ENCODE measurements around the gene GALM. TPM values are rescaled to one million over a fixed set of nuclear protein-coding genes. Genes with fewer than 3 reads are reported as not detected.

Gene GALM
- polyA plus RNA-seq, 2 of the 4 experiments (the other 2 are of a cell fraction), result 33.4 to 34.2 TPM

- no peak for TF ChIP-seq USF2 (IDR thresholded peaks at IDR 0.05)
- TF ChIP-seq HOXA7 (CRISPR knock-in tag; IDR thresholded peaks at IDR 0.05), result no peak
- TF ChIP-seq CHD2 (IDR thresholded peaks at IDR 0.05; ENCODE audit: low read length, partially characterized antibody), result no peak
- TF ChIP-seq, protein P1, sequence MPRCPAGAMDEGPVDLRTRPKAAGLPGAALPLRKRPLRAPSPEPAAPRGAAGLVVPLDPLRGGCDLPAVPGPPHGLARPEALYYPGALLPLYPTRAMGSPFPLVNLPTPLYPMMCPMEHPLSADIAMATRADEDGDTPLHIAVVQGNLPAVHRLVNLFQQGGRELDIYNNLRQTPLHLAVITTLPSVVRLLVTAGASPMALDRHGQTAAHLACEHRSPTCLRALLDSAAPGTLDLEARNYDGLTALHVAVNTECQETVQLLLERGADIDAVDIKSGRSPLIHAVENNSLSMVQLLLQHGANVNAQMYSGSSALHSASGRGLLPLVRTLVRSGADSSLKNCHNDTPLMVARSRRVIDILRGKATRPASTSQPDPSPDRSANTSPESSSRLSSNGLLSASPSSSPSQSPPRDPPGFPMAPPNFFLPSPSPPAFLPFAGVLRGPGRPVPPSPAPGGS (IDR thresholded peaks at IDR 0.05), result no peak
- TF ChIP-seq, protein P2, sequence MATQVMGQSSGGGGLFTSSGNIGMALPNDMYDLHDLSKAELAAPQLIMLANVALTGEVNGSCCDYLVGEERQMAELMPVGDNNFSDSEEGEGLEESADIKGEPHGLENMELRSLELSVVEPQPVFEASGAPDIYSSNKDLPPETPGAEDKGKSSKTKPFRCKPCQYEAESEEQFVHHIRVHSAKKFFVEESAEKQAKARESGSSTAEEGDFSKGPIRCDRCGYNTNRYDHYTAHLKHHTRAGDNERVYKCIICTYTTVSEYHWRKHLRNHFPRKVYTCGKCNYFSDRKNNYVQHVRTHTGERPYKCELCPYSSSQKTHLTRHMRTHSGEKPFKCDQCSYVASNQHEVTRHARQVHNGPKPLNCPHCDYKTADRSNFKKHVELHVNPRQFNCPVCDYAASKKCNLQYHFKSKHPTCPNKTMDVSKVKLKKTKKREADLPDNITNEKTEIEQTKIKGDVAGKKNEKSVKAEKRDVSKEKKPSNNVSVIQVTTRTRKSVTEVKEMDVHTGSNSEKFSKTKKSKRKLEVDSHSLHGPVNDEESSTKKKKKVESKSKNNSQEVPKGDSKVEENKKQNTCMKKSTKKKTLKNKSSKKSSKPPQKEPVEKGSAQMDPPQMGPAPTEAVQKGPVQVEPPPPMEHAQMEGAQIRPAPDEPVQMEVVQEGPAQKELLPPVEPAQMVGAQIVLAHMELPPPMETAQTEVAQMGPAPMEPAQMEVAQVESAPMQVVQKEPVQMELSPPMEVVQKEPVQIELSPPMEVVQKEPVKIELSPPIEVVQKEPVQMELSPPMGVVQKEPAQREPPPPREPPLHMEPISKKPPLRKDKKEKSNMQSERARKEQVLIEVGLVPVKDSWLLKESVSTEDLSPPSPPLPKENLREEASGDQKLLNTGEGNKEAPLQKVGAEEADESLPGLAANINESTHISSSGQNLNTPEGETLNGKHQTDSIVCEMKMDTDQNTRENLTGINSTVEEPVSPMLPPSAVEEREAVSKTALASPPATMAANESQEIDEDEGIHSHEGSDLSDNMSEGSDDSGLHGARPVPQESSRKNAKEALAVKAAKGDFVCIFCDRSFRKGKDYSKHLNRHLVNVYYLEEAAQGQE (IDR thresholded peaks at IDR 0.05), result no peak
- no peak for TF ChIP-seq ZFP36 (IDR thresholded peaks at IDR 0.05; ENCODE audit: borderline replicate concordance, partially characterized antibody)
- TF ChIP-seq POLR2A (IDR thresholded peaks at IDR 0.05; ENCODE audit: low read length), result no peak
- no peak for TF ChIP-seq ATOH8 (CRISPR knock-in tag; IDR thresholded peaks at IDR 0.05; ENCODE audit: low read depth)
- TF ChIP-seq HMGXB4 (CRISPR knock-in tag; IDR thresholded peaks at IDR 0.05; ENCODE audit: borderline replicate concordance), result no peak
- TF ChIP-seq GATA3 (IDR thresholded peaks at IDR 0.05; ENCODE audit: borderline replicate concordance), result no peak
- TF ChIP-seq ZNF302 (CRISPR knock-in tag; IDR thresholded peaks at IDR 0.05), result no peak
- TF ChIP-seq HOXB13 (CRISPR knock-in tag; IDR thresholded peaks at IDR 0.05; ENCODE audit: low read depth), result no peak
- TF ChIP-seq FOXS1 (CRISPR knock-in tag; IDR thresholded peaks at IDR 0.05), result no peak
- no peak for TF ChIP-seq RARB (CRISPR knock-in tag; IDR thresholded peaks at IDR 0.05)
- no peak for TF ChIP-seq ZSCAN20 (CRISPR knock-in tag; IDR thresholded peaks at IDR 0.05)
- TF ChIP-seq JUNB (IDR thresholded peaks at IDR 0.05), result no peak
- no peak for TF ChIP-seq EP300 (IDR thresholded peaks at IDR 0.05)
- no peak for TF ChIP-seq TP53 (CRISPR knock-in tag; IDR thresholded peaks at IDR 0.05)
- Histone ChIP-seq H3K4me1 (no peaks in the 10 kb centered on the region), H3K4me2 (no peak overlapping the region), H3K4me3 (no peak overlapping the region), H3K9me3 (no peaks in the 10 kb centered on the region), H3K27ac (no peak overlapping the region)
- POLR2A ChIA-PET, result interaction anchor here (8.7 kb wide), 1 partner anchor 12 kb away, joined by 72 read pairs; the partner anchor contains the start of gene SRSF7
- ATAC-seq, result no peak
- FAIRE-seq, result no peak
- CTCF ChIA-PET, result no interaction called here
- no peak for DNase-seq (ENCODE audit: low read depth in 1 of 2, low spot score in 1 of 2)
- WGBS (ENCODE audit: missing lambda C conversion rate), result 53% methylated on average over 2 of the region's 2 CpGs
Observed at GRCh38 chr2:38763228-38763627, 97.3 kb downstream of the GALM start.

- ATAC-seq (no peak), FAIRE-seq (no peak), DNase-seq (ENCODE audit: low read depth in 1 of 2, low spot score in 1 of 2) (no peak)
- H3K9me3 ChIP-seq, result no peaks in the 10 kb centered on the region
- no peak overlapping the region for H3K4me2 ChIP-seq
- H3K27ac ChIP-seq, result no peak overlapping the region
- ChIA-PET CTCF (no interaction called here), POLR2A (interaction anchor here (8.7 kb wide), 1 partner anchor 12 kb away, joined by 72 read pairs; the partner anchor contains the start of gene SRSF7)
- WGBS (ENCODE audit: missing lambda C conversion rate), result 88% methylated on average over 4 of the region's 4 CpGs
- TF ChIP-seq RFX5 (IDR thresholded peaks at IDR 0.05) (no peak), ZC3H11A (IDR thresholded peaks at IDR 0.05) (no peak), MAZ (IDR thresholded peaks at IDR 0.05; ENCODE audit: borderline replicate concordance, low read depth, low read length) (no peak), ZSCAN20 (CRISPR knock-in tag; IDR thresholded peaks at IDR 0.05) (no peak), MAFK (IDR thresholded peaks at IDR 0.05; ENCODE audit: partially characterized antibody) (no peak), ZNF302 (CRISPR knock-in tag; IDR thresholded peaks at IDR 0.05) (no peak), ESRRA (IDR thresholded peaks at IDR 0.05; ENCODE audit: borderline replicate concordance, low read length) (no peak), NPAS2 (CRISPR knock-in tag; IDR thresholded peaks at IDR 0.05; ENCODE audit: borderline replicate concordance) (no peak), HOXA7 (CRISPR knock-in tag; IDR thresholded peaks at IDR 0.05) (no peak), RNF2 (IDR thresholded peaks at IDR 0.05; ENCODE audit: borderline replicate concordance, low read depth) (no peak)
- H3K4me3 ChIP-seq, result no peak overlapping the region
- H3K4me1 ChIP-seq, result no peaks in the 10 kb centered on the region
Observed at GRCh38 chr2:38763728-38764127, 97.8 kb downstream of the GALM start.
